ENCODE measurements around the gene TMEM201.

Gene TMEM201

DNA sequence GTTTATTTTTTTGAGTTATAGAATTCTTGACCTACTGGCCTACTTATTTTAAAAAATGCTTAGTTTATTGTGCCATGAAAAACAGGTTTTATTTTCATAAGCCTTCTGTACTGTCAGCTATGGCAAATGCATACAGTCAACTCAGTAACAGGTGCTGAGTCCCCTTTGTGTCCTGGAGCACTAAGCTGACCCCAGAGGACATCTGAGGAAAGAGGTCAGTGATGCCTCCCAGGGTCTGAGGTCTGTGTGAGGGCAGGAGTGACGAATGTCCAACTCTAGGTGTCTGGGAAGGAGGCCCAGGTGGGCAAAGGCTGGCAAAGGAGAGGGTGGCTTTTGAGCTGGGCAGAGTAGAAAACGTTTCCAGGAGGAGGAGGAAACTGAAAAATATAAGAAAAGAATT, 7.8 kb upstream of the TMEM201 start:
- DNase-seq (ENCODE audit: extremely low spot score) = no peak
- ChIA-PET POLR2A (no interaction called here), CTCF (no interaction called here)

DNA sequence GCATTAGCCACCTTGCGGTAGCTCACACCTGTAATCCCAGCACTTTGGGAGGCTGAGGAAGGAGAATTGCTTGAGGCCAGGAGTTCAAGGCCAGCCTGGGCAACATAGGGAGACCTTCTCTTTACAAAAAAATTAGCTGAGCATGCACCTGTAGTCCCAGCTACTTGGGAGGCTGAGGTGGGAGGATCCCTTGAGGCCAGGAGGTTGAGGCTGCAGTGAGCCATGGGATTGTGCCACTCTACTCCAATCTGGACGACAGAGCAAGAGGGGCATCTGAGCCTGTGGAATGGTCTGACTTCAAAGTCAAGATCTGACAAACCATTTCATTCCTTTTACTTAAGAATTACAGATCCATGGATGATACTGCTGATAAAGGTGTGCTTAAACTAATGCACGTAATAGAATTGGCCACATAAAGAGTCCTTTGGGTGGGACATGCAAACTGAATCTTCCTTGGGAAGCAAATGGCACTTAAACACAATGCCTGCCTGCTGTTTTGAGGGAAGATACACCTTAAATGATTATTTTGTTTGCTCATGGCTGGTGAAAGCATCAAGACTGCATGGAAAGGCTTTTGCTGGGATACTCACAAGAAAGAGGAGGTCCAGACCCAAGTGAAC, 2.5 kb upstream of the TMEM201 start:
- TF ChIP-seq, protein P1, sequence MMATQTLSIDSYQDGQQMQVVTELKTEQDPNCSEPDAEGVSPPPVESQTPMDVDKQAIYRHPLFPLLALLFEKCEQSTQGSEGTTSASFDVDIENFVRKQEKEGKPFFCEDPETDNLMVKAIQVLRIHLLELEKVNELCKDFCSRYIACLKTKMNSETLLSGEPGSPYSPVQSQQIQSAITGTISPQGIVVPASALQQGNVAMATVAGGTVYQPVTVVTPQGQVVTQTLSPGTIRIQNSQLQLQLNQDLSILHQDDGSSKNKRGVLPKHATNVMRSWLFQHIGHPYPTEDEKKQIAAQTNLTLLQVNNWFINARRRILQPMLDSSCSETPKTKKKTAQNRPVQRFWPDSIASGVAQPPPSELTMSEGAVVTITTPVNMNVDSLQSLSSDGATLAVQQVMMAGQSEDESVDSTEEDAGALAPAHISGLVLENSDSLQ (IDR thresholded peaks at IDR 0.05) = no peak
- TF ChIP-seq TARDBP (IDR thresholded peaks at IDR 0.05) (no peak), SUZ12 (IDR thresholded peaks at IDR 0.05) (no peak), LEF1 (IDR thresholded peaks at IDR 0.05; ENCODE audit: borderline replicate concordance) (no peak), L3MBTL2 (conservative IDR thresholded peaks at IDR 0.05) (no peak), NFRKB (IDR thresholded peaks at IDR 0.05) (no peak), ARNT (IDR thresholded peaks at IDR 0.05) (no peak), FOXK2 (IDR thresholded peaks at IDR 0.05) (no peak), FOXM1 (IDR thresholded peaks at IDR 0.05; ENCODE audit: borderline replicate concordance) (no peak), SP1 (IDR thresholded peaks at IDR 0.05) (no peak), HDGF (IDR thresholded peaks at IDR 0.05; ENCODE audit: borderline replicate concordance) (no peak), ZNF384 (IDR thresholded peaks at IDR 0.05) (no peak), ELF4 (IDR thresholded peaks at IDR 0.05) (no peak)
- POLR2A ChIA-PET = no interaction called here
- no peak for DNase-seq (ENCODE audit: extremely low spot score)
- CTCF ChIA-PET = no interaction called here

More for the DNA sequence above, 7.8 kb upstream of the TMEM201 start:
- TF ChIP-seq NFRKB (IDR thresholded peaks at IDR 0.05) (no peak), SUZ12 (IDR thresholded peaks at IDR 0.05) (no peak), LEF1 (IDR thresholded peaks at IDR 0.05; ENCODE audit: borderline replicate concordance) (no peak), CTBP1 (IDR thresholded peaks at IDR 0.05; ENCODE audit: borderline replicate concordance) (no peak), ARNT (IDR thresholded peaks at IDR 0.05) (no peak)

DNA sequence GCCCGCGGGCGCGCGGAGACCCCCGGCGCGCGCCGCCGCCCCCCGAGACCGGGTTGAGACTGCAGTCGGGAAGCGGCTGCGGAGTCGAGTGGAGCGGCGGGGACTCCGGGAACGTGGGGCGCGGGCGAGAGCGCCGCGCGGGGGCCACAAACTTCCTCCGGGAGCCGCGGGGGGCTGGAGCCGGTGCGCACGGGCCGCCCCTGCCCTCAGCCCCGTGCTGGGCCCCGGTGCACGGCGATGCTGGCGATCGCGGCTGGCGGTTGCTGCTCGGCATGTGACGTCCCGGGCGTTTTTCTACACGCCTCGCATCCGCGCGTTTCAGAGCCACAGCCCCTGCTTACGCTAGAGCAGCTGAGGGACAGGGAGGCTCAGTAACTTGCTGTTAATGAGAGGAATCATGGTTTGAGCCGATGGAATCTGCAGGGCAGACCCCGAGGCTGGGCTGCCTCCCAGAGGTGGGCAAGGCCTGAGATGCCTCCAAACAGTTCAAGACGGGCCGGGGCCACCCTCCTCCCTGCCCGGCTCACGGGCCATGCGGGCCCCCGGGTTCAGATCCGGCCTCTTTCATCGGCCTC, 520 bp downstream of the TMEM201 start:
- CTCF ChIA-PET = interaction anchor here (0.6 to 1.1 kb wide), 4 partner anchors 20 to 94 kb away, joined by 3 to 4 read pairs (median 4); no protein-coding TSS in a partner anchor
- TF ChIP-seq BHLHE40 (IDR thresholded peaks at IDR 0.05; ENCODE audit: borderline replicate concordance) (no peak), TARDBP (IDR thresholded peaks at IDR 0.05) (no peak), FOXM1 (IDR thresholded peaks at IDR 0.05; ENCODE audit: borderline replicate concordance) (no peak), ARNT (IDR thresholded peaks at IDR 0.05) (no peak), ZNF384 (IDR thresholded peaks at IDR 0.05) (no peak)
- POLR2A ChIA-PET = interaction anchor here (0.8 kb wide), 1 partner anchor 50 kb away, joined by 3 read pairs; the partner anchor contains the start of gene SLC25A33
- DNase-seq (ENCODE audit: extremely low spot score) = peak; percentile 23

DNA sequence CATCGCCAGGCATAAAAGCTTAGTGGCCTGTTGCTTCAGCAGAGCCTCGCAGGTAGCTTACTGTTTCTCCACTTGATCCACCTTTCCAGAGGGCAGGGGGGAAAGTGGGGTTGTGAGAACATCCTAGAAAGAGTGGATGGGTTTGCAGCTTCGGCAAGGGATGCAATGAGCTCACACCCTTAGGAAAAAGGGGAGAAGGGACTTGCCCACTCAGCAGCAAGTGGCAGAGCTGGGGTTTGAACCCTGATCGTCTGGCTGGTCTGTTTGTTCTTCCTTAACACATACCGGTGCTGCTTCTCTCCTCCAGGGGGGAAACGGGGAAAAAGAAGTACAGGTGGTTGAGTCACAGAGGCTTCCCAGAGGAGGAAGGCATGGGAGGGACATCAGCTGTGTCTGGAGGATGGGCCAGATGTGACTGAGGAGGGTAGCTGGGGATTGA, 1.0 kb downstream of the TMEM201 start:
- ChIA-PET POLR2A (interaction anchor here (0.7 to 0.8 kb wide), 3 partner anchors 10 to 51 kb away, joined by 3 read pairs; partner anchors contain the start of gene SLC25A33), CTCF (interaction anchor here (0.6 to 1.1 kb wide), 4 partner anchors 20 to 94 kb away, joined by 3 to 4 read pairs (median 4); no protein-coding TSS in a partner anchor)
- no peak for TF ChIP-seq NFRKB (IDR thresholded peaks at IDR 0.05)
- TF ChIP-seq SP1 (IDR thresholded peaks at IDR 0.05) = no peak
- TF ChIP-seq HDGF (IDR thresholded peaks at IDR 0.05; ENCODE audit: borderline replicate concordance) = no peak
- no peak for TF ChIP-seq SUZ12 (IDR thresholded peaks at IDR 0.05)
- no peak for DNase-seq (ENCODE audit: extremely low spot score)

DNA sequence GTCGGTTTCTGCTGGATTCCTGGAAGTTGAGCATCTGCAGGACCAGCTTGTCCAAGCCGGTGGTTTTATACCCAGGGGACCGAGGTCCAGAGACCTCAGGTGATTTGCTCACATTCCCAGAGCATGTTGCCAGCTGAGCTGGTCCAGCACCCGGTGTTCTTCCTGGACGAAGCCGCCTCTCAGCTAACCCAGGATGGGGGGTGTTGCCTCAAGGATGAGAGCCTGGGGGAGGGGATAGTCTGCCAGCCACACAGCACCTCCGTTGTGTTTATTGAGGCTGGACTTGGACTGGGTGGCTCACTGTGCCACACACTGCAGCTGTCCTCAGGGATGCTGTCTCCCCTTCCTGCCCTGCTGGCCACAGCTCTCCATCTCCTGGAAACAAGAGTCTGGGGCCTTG, 1.5 kb downstream of the TMEM201 start:
- POLR2A ChIA-PET = interaction anchor here (0.7 to 0.8 kb wide), 3 partner anchors 10 to 51 kb away, joined by 3 read pairs; partner anchors contain the start of gene SLC25A33
- CTCF ChIA-PET = interaction anchor here (1.0 to 1.1 kb wide), 3 partner anchors 21 to 95 kb away, joined by 3 to 4 read pairs (median 4); no protein-coding TSS in a partner anchor
- TF ChIP-seq BHLHE40 (IDR thresholded peaks at IDR 0.05; ENCODE audit: borderline replicate concordance) = no peak
- TF ChIP-seq SUZ12 (IDR thresholded peaks at IDR 0.05) = no peak
- TF ChIP-seq CTBP1 (IDR thresholded peaks at IDR 0.05; ENCODE audit: borderline replicate concordance) = no peak
- no peak for TF ChIP-seq FOXM1 (IDR thresholded peaks at IDR 0.05; ENCODE audit: borderline replicate concordance)
- TF ChIP-seq ELF4 (IDR thresholded peaks at IDR 0.05) = no peak
- TF ChIP-seq LEF1 (IDR thresholded peaks at IDR 0.05; ENCODE audit: borderline replicate concordance) = no peak
- no peak for TF ChIP-seq FOXK2 (IDR thresholded peaks at IDR 0.05)
- TF ChIP-seq HDGF (IDR thresholded peaks at IDR 0.05; ENCODE audit: borderline replicate concordance) = no peak
- no peak for TF ChIP-seq FOXA1 (IDR thresholded peaks at IDR 0.05)
- no peak for TF ChIP-seq ARNT (IDR thresholded peaks at IDR 0.05)
- TF ChIP-seq NFRKB (IDR thresholded peaks at IDR 0.05) = no peak
- DNase-seq (ENCODE audit: extremely low spot score) = no peak

DNA sequence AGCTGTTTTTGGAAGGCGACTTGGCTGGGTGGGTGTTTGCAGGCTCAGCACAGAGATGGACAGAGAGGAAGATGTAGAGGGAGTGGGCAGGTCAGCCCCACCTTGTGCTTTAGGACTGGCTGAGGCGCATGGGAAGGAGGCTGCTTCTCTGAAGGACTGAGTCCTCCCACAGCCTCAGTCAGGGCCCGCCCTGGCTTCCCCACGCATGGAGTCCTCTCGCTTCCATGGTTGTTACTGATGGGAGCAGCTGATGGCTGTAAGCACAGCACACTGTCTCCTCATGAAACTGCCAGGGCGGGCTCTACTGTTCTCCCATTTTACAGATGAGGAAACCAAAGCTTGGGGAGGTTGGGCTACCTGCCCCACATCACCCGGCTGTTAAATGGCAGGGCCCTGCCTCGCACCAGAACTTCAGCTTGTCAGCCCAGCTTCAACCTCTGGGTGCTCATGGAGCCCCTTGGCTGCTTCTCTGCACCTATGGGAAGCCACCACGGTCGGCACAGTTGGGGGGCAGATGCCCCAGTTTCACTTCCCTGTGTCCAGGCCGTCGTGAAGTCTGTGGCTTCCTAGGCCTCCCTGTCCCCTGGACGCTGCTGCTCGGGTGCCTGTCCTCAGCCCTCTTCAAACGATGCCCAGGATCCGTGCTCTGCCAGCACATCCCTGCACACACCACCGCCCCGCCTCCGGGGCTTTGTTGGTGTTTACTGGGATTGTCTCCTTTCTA, 2.4 kb downstream of the TMEM201 start:
- CTCF ChIA-PET = interaction anchor here (0.5 kb wide), 1 partner anchor 1131 kb away, joined by 3 read pairs; no protein-coding TSS in a partner anchor
- DNase-seq (ENCODE audit: extremely low spot score) = no peak
- POLR2A ChIA-PET = no interaction called here
- TF ChIP-seq FOXK2 (IDR thresholded peaks at IDR 0.05) = no peak
- no peak for TF ChIP-seq NFRKB (IDR thresholded peaks at IDR 0.05)
- TF ChIP-seq, protein P1 (IDR thresholded peaks at IDR 0.05) = no peak
